A549 treated with CpdA at 1 μM for 4 hours (cell line): ENCODE results near the gene CCNJ. TPM values are rescaled to one million over a fixed set of nuclear protein-coding genes. Genes with fewer than 3 reads are reported as not detected.

Source experiments
- total RNA-seq: library from RNA; stranded (reverse); fragments of 200-300 nt; extraction: Qiagen RNA extraction; gene quantifications from 5 replicates; pipeline ENCODE4 v1.2.3, GENCODE V29; 2022; ENCODE audit warnings: low read depth

The CCNJ gene
- 5.6 to 7.9 TPM (median 6.1 TPM) in 5 replicates for total RNA-seq

GRCh38 chr10:96043033-96043892, at the start of gene CCNJ:
CCNJ (plus strand) TSS chr10:96043583; CDS start chr10:96044394, 811 bp downstream.

Other genes starting within 250 kb of the CCNJ start
- gene CC2D2B, start 135.6 kb upstream of the CCNJ start, total RNA-seq, result 0.15 TPM in 1 of 5 replicates, not detected in the others
- 6.4 to 7.5 TPM (median 7.0 TPM) in 5 replicates for gene ZNF518A, start 86.7 kb downstream of the CCNJ start, total RNA-seq
- gene BLNK, start 228.0 kb downstream of the CCNJ start, total RNA-seq, result not detected in 5 replicates